ENCODE measurements around the gene PRSS12. TPM values are rescaled to one million over a fixed set of nuclear protein-coding genes. Genes with fewer than 3 reads are reported as not detected.

PRSS12 gene
- total RNA-seq, 1 experiment from 2014 or later: 13.8 TPM

DNA sequence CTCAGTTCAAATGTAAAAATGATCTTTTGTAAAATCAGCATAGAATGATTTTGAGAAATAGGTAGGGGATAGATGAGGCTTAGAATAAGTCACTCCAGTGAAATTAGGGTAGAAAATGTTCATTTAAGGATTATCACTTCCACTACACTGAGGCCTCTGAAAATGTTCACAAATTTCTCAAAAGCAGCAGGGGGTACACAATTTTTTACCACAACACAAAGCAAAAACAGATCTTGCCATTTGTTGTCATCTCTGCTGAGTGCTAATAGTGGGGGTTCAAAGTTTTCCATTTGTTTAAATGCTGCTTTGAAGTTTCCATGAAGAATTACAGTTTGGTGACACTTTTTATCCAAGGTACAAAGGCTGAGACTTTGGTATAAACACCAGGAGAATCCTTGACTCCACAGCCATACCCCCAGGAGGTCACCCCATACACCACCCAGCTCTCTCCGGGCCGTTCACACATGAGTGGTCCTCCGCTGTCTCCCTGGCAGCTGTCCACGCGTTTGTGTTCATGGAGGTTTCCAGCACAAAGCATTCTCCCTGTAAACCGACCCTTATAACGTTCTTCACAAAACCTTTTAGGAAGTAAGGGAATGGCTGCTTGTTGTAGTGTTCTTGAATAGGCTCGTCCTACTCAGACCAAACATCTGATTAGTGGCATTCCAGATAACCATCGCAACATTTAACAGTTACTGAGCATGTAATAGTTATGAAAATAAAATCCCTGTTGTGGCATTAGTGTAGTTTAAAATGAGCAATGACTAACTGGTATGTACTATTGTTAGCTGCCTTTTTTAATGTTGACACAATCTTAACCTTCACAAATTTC lies 71.0 kb downstream of the PRSS12 start:
- H3K4me3 ChIP-seq (replicated peaks in 1 of 2; ENCODE audit: low read depth in 1 of 2, low read length in 2 of 2): no peak overlapping the region
- POLR2A ChIA-PET: no interaction called here
- no peaks in the 10 kb centered on the region for H3K27me3 ChIP-seq (ENCODE audit: insufficient read depth, low read length)
- no peaks in the 10 kb centered on the region for H3K9me2 ChIP-seq (ENCODE audit: insufficient read depth)
- no peak overlapping the region for H3K4me2 ChIP-seq (ENCODE audit: low read length)
- BruUV-seq (replicated peaks): no TSS peak
- H3K9me3 ChIP-seq (ENCODE audit: control insufficient read depth in 1 of 2, insufficient read depth in 1 of 2, low read depth in 1 of 2, low read length in 2 of 2): no peaks in the 10 kb centered on the region
- peaks cover 5 to 21% of the 10 kb centered on the region in 2 experiments; a peak in 3 of 4 replicates for H3K36me3 ChIP-seq (ENCODE audit: control insufficient read depth in 1 of 2, insufficient read depth in 2 of 2, low read length in 2 of 2)
- no peak overlapping the region for H2AFZ ChIP-seq (ENCODE audit: low read depth, low read length, poor library complexity, severe bottlenecking)
- TF ChIP-seq JUND (IDR thresholded peaks at IDR 0.05) (no peak; the same call in 1 of the 2 replicates), SP1 (IDR thresholded peaks at IDR 0.05; ENCODE audit: low read depth) (no peak), CBX3 (IDR thresholded peaks at IDR 0.05; ENCODE audit: low read depth) (no peak), EZH2 (IDR thresholded peaks at IDR 0.05) (no peak), SRF (IDR thresholded peaks at IDR 0.05; ENCODE audit: low read depth) (no peak), POLR2A (IDR thresholded peaks at IDR 0.05; ENCODE audit: borderline replicate concordance, extremely low read depth, insufficient read depth, insufficient read length) (peak; percentile 8), YY1 (IDR thresholded peaks at IDR 0.05; ENCODE audit: extremely low read depth, insufficient replicate concordance, low read depth, low read length) (no peak), EZH2phosphoT487 (IDR thresholded peaks at IDR 0.05; ENCODE audit: borderline replicate concordance) (no peak), ZNF274 (IDR thresholded peaks at IDR 0.05; ENCODE audit: low read depth, low read length) (no peak), POLR2AphosphoS5 (IDR thresholded peaks at IDR 0.05; ENCODE audit: low read depth, low read length) (peak; percentile 60), CEBPB (IDR thresholded peaks at IDR 0.05; ENCODE audit: low read depth) (no peak), RAD21 (IDR thresholded peaks at IDR 0.05; ENCODE audit: low read depth) (no peak), SIN3A (IDR thresholded peaks at IDR 0.05; ENCODE audit: low read depth) (no peak), FOSL1 (IDR thresholded peaks at IDR 0.05; ENCODE audit: low read depth) (no peak)
- TF ChIP-seq, protein P1, sequence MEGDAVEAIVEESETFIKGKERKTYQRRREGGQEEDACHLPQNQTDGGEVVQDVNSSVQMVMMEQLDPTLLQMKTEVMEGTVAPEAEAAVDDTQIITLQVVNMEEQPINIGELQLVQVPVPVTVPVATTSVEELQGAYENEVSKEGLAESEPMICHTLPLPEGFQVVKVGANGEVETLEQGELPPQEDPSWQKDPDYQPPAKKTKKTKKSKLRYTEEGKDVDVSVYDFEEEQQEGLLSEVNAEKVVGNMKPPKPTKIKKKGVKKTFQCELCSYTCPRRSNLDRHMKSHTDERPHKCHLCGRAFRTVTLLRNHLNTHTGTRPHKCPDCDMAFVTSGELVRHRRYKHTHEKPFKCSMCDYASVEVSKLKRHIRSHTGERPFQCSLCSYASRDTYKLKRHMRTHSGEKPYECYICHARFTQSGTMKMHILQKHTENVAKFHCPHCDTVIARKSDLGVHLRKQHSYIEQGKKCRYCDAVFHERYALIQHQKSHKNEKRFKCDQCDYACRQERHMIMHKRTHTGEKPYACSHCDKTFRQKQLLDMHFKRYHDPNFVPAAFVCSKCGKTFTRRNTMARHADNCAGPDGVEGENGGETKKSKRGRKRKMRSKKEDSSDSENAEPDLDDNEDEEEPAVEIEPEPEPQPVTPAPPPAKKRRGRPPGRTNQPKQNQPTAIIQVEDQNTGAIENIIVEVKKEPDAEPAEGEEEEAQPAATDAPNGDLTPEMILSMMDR (IDR thresholded peaks at IDR 0.05 in 2 of 3, conservative IDR thresholded peaks at IDR 0.05 in 1 of 3; ENCODE audit: borderline replicate concordance in 1 of 3, insufficient read depth in 1 of 3, low read depth in 2 of 3, low read length in 2 of 3): no peak
- TF ChIP-seq, protein P2, sequence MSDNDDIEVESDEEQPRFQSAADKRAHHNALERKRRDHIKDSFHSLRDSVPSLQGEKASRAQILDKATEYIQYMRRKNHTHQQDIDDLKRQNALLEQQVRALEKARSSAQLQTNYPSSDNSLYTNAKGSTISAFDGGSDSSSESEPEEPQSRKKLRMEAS (IDR thresholded peaks at IDR 0.05): no peak
- TF ChIP-seq, protein P3, sequence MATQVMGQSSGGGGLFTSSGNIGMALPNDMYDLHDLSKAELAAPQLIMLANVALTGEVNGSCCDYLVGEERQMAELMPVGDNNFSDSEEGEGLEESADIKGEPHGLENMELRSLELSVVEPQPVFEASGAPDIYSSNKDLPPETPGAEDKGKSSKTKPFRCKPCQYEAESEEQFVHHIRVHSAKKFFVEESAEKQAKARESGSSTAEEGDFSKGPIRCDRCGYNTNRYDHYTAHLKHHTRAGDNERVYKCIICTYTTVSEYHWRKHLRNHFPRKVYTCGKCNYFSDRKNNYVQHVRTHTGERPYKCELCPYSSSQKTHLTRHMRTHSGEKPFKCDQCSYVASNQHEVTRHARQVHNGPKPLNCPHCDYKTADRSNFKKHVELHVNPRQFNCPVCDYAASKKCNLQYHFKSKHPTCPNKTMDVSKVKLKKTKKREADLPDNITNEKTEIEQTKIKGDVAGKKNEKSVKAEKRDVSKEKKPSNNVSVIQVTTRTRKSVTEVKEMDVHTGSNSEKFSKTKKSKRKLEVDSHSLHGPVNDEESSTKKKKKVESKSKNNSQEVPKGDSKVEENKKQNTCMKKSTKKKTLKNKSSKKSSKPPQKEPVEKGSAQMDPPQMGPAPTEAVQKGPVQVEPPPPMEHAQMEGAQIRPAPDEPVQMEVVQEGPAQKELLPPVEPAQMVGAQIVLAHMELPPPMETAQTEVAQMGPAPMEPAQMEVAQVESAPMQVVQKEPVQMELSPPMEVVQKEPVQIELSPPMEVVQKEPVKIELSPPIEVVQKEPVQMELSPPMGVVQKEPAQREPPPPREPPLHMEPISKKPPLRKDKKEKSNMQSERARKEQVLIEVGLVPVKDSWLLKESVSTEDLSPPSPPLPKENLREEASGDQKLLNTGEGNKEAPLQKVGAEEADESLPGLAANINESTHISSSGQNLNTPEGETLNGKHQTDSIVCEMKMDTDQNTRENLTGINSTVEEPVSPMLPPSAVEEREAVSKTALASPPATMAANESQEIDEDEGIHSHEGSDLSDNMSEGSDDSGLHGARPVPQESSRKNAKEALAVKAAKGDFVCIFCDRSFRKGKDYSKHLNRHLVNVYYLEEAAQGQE (IDR thresholded peaks at IDR 0.05; ENCODE audit: low read depth): no peak
- peaks cover 4% of the 10 kb centered on the region; the same call in 1 of the 2 replicates for H4K20me1 ChIP-seq (ENCODE audit: insufficient read depth)
- H3K4me1 ChIP-seq (ENCODE audit: control insufficient read depth in 1 of 2, insufficient read depth in 2 of 2, low read length in 2 of 2): peaks cover 6 to 21% of the 10 kb centered on the region in 2 experiments; a peak in 3 of 4 replicates
- peak overlapping the region; percentile 30; the same call in 1 of the 2 replicates for H3K27ac ChIP-seq (ENCODE audit: low read depth, low read length)
- intact Hi-C loops (cut with micrococcal nuclease): loop anchor here (1.0 kb wide), 1 partner anchor 71 kb away; the partner anchor contains the start of gene PRSS12
- CTCF ChIA-PET: interaction anchor here (1.3 kb wide), 1 partner anchor 70 kb away, joined by 5 read pairs; no protein-coding TSS in a partner anchor
- ATAC-seq (no peak), DNase-seq (ENCODE audit: low read depth, low spot score) (no peak)
- no peak overlapping the region for H3K9ac ChIP-seq (ENCODE audit: low read length)
- RAD21 ChIA-PET (ENCODE audit: low non-redundant PET in 1 of 2, low total read pairs in 2 of 2, uncharacterized antibody in 2 of 2, unreplicated experiment in 2 of 2): no interaction called here
- peaks cover 18% of the 10 kb centered on the region for H3K79me2 ChIP-seq (ENCODE audit: insufficient read depth, low read length)
